ENCODE data around the gene CCDC88A. TPM values are rescaled to one million over a fixed set of nuclear protein-coding genes. Genes with fewer than 3 reads are reported as not detected.

The CCDC88A gene
- total RNA-seq, 1 experiment from 2014 or later: 27.2 TPM

GRCh38 chr2:55400332-55400731 lies 19.3 kb downstream of the CCDC88A start:
- no peak overlapping the region for H2AFZ ChIP-seq (ENCODE audit: low read depth, low read length, poor library complexity, severe bottlenecking)
- no TSS peak for BruUV-seq (replicated peaks)
- CTCF ChIA-PET: no interaction called here
- ATAC-seq (no peak), DNase-seq (ENCODE audit: low read depth, low spot score) (no peak)
- no peaks in the 10 kb centered on the region for H3K36me3 ChIP-seq (ENCODE audit: control insufficient read depth in 1 of 2, insufficient read depth in 2 of 2, low read length in 2 of 2)
- POLR2A ChIA-PET: no interaction called here
- RAD21 ChIA-PET (ENCODE audit: low non-redundant PET in 1 of 2, low total read pairs in 2 of 2, uncharacterized antibody in 2 of 2, unreplicated experiment in 2 of 2): no interaction called here
- no peaks in the 10 kb centered on the region for H3K4me1 ChIP-seq (ENCODE audit: control insufficient read depth in 1 of 2, insufficient read depth in 2 of 2, low read length in 2 of 2)
- intact Hi-C loops (cut with micrococcal nuclease): no loop called here
- no peaks in the 10 kb centered on the region for H3K9me3 ChIP-seq (ENCODE audit: control insufficient read depth in 1 of 2, insufficient read depth in 1 of 2, low read depth in 1 of 2, low read length in 2 of 2)
- no peaks in the 10 kb centered on the region for H3K27me3 ChIP-seq (ENCODE audit: insufficient read depth, low read length)
- H3K4me2 ChIP-seq (ENCODE audit: low read length): no peak overlapping the region
- 0 out of 2 replicates have a peak, but pooled peaks cover 4% of the 10 kb centered on the region for H3K79me2 ChIP-seq (ENCODE audit: insufficient read depth, low read length)
- H3K9ac ChIP-seq (ENCODE audit: low read length): no peak overlapping the region
- TF ChIP-seq POLR2AphosphoS5 (IDR thresholded peaks at IDR 0.05; ENCODE audit: low read depth, low read length) (no peak), ZNF274 (IDR thresholded peaks at IDR 0.05; ENCODE audit: low read depth, low read length) (no peak), EGR1 (IDR thresholded peaks at IDR 0.05; ENCODE audit: low read depth) (no peak), MAX (IDR thresholded peaks at IDR 0.05) (no peak), FOSL1 (IDR thresholded peaks at IDR 0.05; ENCODE audit: low read depth) (no peak), SIN3A (IDR thresholded peaks at IDR 0.05; ENCODE audit: low read depth) (no peak), EZH2 (IDR thresholded peaks at IDR 0.05) (no peak), REST (IDR thresholded peaks at IDR 0.05; ENCODE audit: low read depth) (no peak), SRF (IDR thresholded peaks at IDR 0.05; ENCODE audit: low read depth) (no peak)
- no peak overlapping the region for H3K4me3 ChIP-seq (replicated peaks in 1 of 2; ENCODE audit: low read depth in 1 of 2, low read length in 2 of 2)
- no peak overlapping the region for H3K27ac ChIP-seq (ENCODE audit: low read depth, low read length)
- H4K20me1 ChIP-seq (ENCODE audit: insufficient read depth): no peaks in the 10 kb centered on the region
- no peaks in the 10 kb centered on the region for H3K9me2 ChIP-seq (ENCODE audit: insufficient read depth)

Measured in HCT116 (cell line).